ENCODE results near the gene GFOD1. TPM values are rescaled to one million over a fixed set of nuclear protein-coding genes. Genes with fewer than 3 reads are reported as not detected.

The GFOD1 gene
- polyA plus RNA-seq, 1 of the 3 experiments (the other 2 are of a cell fraction) = 1.6 TPM

DNA sequence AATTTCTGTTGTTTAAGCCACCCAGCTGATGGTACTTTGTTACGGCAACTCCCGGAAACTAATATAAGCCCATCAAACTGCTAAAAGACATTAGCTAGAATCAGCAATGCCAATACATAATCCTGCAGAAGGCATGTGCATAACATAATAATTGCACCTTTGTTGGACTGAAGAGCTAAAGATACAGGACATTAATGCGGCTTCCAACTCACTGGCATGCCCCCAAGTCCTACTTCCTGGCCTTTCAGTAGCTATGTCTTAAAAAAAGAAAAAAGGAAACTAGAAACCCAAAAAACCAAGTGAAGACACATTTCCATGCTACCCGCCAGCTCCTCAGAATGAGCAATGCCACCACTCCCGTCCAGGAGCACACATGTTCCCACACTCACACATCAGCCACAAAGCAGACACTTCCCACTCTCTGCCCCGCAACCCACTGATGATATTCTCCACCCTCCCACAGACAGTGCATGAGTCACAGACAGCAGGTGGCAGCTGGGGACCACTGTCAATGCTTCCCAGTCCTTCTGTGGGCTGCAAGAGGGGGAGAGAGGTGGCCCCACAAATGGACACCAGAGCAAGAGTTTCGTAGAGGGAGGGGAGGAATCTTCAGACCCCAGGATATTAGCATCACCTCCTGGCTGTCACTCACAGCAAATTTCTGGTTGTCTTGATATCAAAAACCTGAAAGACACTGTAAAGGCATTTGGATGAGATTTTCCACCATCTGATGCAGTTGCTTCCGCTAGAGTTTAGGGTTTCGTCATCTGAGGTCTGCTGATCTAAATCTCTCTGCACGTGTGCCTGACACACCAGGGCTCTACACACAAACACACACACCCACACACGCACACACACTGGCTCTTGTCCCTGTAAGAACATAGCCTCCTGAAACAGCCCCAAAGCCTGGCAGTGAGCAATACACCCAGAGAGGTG, 32.8 kb downstream of the GFOD1 start (continued):
- TF ChIP-seq, protein P1, sequence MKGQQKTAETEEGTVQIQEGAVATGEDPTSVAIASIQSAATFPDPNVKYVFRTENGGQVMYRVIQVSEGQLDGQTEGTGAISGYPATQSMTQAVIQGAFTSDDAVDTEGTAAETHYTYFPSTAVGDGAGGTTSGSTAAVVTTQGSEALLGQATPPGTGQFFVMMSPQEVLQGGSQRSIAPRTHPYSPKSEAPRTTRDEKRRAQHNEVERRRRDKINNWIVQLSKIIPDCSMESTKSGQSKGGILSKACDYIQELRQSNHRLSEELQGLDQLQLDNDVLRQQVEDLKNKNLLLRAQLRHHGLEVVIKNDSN (IDR thresholded peaks at IDR 0.05; ENCODE audit: borderline replicate concordance, low read depth) = no peak

DNA sequence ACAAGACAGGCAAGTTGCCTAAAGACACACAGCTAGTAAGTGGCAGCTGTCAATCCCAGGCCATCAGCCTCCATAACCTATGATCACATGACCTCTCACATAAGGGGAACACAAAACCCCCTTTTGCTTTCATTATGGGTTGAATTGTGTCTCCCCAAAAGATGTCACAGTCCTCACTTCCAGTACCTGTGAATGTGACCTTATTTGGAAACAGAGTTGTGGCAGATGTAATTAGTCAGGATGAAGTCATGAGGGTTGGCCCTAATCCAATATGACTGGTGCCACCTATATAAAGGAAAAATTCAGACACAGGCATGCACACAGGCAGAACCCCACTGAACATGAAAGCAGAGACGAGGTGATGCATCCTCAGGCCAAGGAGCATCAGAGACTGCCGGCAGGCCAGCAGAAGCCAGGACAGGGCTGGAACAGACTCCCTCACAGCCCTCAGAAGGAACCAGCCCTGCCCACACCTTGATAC, 33.6 kb downstream of the GFOD1 start:
- H3K4me1 ChIP-seq (ENCODE audit: control insufficient read depth in 1 of 2, insufficient read depth in 2 of 2, low read depth in 1 of 2, low read length in 1 of 2) = peaks cover 11 to 22% of the 10 kb centered on the region in 2 experiments; a peak in 3 of 4 replicates
- no peak overlapping the region for H3K27ac ChIP-seq (ENCODE audit: low read depth in 2 of 2, low read length in 1 of 2)
- no peaks in the 10 kb centered on the region for H3K79me2 ChIP-seq (ENCODE audit: insufficient read depth)
- ChIA-PET CTCF (interaction anchor here (0.6 to 1.8 kb wide), 14 partner anchors 8 to 132 kb away, joined by 3 to 5 read pairs (median 4); partner anchors contain the start of genes GFOD1, SIRT5 and TBC1D7), POLR2A (no interaction called here)
- H3K9me2 ChIP-seq = no peaks in the 10 kb centered on the region
- H3K9ac ChIP-seq = no peak overlapping the region
- no peak for DNase-seq
- H3K9me3 ChIP-seq = no peaks in the 10 kb centered on the region
- WGBS (ENCODE audit: low lambda C conversion rate) = 54% methylated on average over 2 of the region's 2 CpGs
- H4K20me1 ChIP-seq (ENCODE audit: insufficient read depth) = no peaks in the 10 kb centered on the region
- no peaks in the 10 kb centered on the region for H3K36me3 ChIP-seq (replicated peaks in 1 of 2; ENCODE audit: control insufficient read depth in 1 of 2, insufficient read depth in 2 of 2, low read length in 1 of 2)
- no peaks in the 10 kb centered on the region for H3F3A ChIP-seq (replicated peaks; ENCODE audit: insufficient read depth)
- no peaks in the 10 kb centered on the region for H3K27me3 ChIP-seq (ENCODE audit: insufficient read depth)
- no peak overlapping the region for H2AFZ ChIP-seq (ENCODE audit: low read depth)
- peak overlapping the region; percentile 11; the same call in 1 of the 2 replicates for H3K4me2 ChIP-seq
- H3K4me3 ChIP-seq (ENCODE audit: low read depth in 2 of 2, low read length in 1 of 2) = no peak overlapping the region
- TF ChIP-seq, protein P2, sequence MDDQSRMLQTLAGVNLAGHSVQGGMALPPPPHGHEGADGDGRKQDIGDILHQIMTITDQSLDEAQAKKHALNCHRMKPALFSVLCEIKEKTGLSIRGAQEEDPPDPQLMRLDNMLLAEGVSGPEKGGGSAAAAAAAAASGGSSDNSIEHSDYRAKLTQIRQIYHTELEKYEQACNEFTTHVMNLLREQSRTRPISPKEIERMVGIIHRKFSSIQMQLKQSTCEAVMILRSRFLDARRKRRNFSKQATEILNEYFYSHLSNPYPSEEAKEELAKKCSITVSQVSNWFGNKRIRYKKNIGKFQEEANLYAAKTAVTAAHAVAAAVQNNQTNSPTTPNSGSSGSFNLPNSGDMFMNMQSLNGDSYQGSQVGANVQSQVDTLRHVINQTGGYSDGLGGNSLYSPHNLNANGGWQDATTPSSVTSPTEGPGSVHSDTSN (IDR thresholded peaks at IDR 0.05) = peak; percentile 38; the same call in 1 of the 2 replicates
- TF ChIP-seq TCF12 (IDR thresholded peaks at IDR 0.05) (0 out of 2 replicates have a peak, but pooled peaks have one; percentile 6), FOXJ3 (CRISPR knock-in tag; IDR thresholded peaks at IDR 0.05) (no peak), NFIC (IDR thresholded peaks at IDR 0.05; ENCODE audit: borderline replicate concordance) (0 out of 2 replicates have a peak, but pooled peaks have one; percentile 47), GATA2 (CRISPR knock-in tag; IDR thresholded peaks at IDR 0.05) (no peak)

DNA sequence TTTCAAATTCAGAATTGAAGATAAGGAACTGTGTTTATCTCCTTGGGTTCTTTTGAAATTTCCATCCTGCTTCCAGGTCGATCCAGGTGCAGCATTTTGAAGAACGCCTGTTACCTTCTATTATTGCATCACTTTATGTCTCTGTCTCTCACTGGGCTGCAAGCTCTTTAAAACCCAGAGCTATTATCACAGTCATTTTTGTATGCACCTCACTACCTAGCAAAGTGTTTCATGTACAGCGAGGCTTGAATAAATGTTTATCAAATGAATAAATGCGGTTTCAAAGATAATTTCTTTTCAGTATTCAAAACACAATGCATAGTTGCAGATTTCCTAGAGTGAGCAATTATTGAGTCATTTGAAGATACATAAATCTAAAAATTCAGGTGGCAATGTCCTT, 34.2 kb downstream of the GFOD1 start:
- Histone ChIP-seq H3K36me3 (replicated peaks in 1 of 2; ENCODE audit: control insufficient read depth in 1 of 2, insufficient read depth in 2 of 2, low read length in 1 of 2) (no peaks in the 10 kb centered on the region), H3K4me1 (ENCODE audit: control insufficient read depth in 1 of 2, insufficient read depth in 2 of 2, low read depth in 1 of 2, low read length in 1 of 2) (peaks cover 11 to 22% of the 10 kb centered on the region in 2 experiments; a peak in 3 of 4 replicates), H4K20me1 (ENCODE audit: insufficient read depth) (no peaks in the 10 kb centered on the region), H3K4me3 (ENCODE audit: low read depth in 2 of 2, low read length in 1 of 2) (no peak overlapping the region), H3K4me2 (no peak overlapping the region), H2AFZ (ENCODE audit: low read depth) (no peak overlapping the region), H3K27me3 (ENCODE audit: insufficient read depth) (no peaks in the 10 kb centered on the region), H3K9ac (no peak overlapping the region), H3K9me3 (no peaks in the 10 kb centered on the region), H3F3A (replicated peaks; ENCODE audit: insufficient read depth) (no peaks in the 10 kb centered on the region), H3K79me2 (ENCODE audit: insufficient read depth) (no peaks in the 10 kb centered on the region), H3K27ac (ENCODE audit: low read depth in 2 of 2, low read length in 1 of 2) (no peak overlapping the region), H3K9me2 (no peaks in the 10 kb centered on the region)
- no peak for DNase-seq
- CTCF ChIA-PET = interaction anchor here (1.3 to 2.1 kb wide), 4 partner anchors 31 to 122 kb away, joined by 3 to 5 read pairs (median 4); partner anchors contain the start of gene SIRT5
- POLR2A ChIA-PET = no interaction called here
- WGBS (ENCODE audit: low lambda C conversion rate) = 89% methylated on average over 4 of the region's 4 CpGs
- no peak for TF ChIP-seq TAF1 (IDR thresholded peaks at IDR 0.05; ENCODE audit: borderline replicate concordance, low read depth, low read length)
- TF ChIP-seq SIN3A (IDR thresholded peaks at IDR 0.05; ENCODE audit: borderline replicate concordance, low read depth, low read length) = no peak
- TF ChIP-seq FOXM1 (IDR thresholded peaks at IDR 0.05; ENCODE audit: low read depth) = no peak
- no peak for TF ChIP-seq EP300 (IDR thresholded peaks at IDR 0.05; ENCODE audit: borderline replicate concordance in 1 of 2, low read depth in 1 of 2, low read length in 1 of 2)
- TF ChIP-seq TCF12 (IDR thresholded peaks at IDR 0.05) = no peak
- no peak for TF ChIP-seq GATA2 (CRISPR knock-in tag; IDR thresholded peaks at IDR 0.05)
- TF ChIP-seq EZH2phosphoT487 (IDR thresholded peaks at IDR 0.05; ENCODE audit: borderline replicate concordance, low read depth) = no peak
- no peak for TF ChIP-seq TEAD4 (IDR thresholded peaks at IDR 0.05; ENCODE audit: borderline replicate concordance, insufficient read depth)
- no peak for TF ChIP-seq NRF1 (IDR thresholded peaks at IDR 0.05; ENCODE audit: low read depth, low read length)
- TF ChIP-seq, protein P3, sequence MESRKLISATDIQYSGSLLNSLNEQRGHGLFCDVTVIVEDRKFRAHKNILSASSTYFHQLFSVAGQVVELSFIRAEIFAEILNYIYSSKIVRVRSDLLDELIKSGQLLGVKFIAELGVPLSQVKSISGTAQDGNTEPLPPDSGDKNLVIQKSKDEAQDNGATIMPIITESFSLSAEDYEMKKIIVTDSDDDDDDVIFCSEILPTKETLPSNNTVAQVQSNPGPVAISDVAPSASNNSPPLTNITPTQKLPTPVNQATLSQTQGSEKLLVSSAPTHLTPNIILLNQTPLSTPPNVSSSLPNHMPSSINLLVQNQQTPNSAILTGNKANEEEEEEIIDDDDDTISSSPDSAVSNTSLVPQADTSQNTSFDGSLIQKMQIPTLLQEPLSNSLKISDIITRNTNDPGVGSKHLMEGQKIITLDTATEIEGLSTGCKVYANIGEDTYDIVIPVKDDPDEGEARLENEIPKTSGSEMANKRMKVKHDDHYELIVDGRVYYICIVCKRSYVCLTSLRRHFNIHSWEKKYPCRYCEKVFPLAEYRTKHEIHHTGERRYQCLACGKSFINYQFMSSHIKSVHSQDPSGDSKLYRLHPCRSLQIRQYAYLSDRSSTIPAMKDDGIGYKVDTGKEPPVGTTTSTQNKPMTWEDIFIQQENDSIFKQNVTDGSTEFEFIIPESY (IDR thresholded peaks at IDR 0.05; ENCODE audit: borderline replicate concordance, low read depth) = no peak
- TF ChIP-seq MXI1 (IDR thresholded peaks at IDR 0.05; ENCODE audit: low read depth, low read length) = no peak
- no peak for TF ChIP-seq POLR2AphosphoS5 (IDR thresholded peaks at IDR 0.05; ENCODE audit: low read depth, low read length)
